Measurements from ENCODE around the gene GTF3C1.

Gene GTF3C1

DNA sequence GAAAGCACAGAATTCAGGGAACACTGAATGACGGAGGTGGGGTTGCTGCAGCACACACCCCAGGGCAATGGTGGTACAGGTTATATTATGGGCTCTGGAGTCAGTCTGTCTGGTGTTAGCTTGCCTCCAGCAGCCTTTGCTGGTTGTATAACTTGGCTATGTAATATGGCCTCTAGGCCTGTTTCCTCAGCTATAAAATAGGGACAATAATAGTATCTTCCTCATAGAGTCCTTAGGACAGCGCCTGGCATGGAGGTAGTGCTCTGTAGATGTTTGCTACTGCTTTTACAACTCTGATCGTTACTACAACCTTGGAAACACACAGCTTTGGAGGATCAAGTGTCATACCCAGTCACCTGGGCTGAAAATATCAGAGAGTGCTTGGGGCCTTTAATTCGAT, 31.5 kb downstream of the GTF3C1 start:
- ATAC-seq (ENCODE audit: low read depth) (no peak), DNase-seq (ENCODE audit: low spot score in 2 of 2) (no peak)
- Mint-ChIP-seq H3K4me1 (peaks cover 3% of the 10 kb centered on the region), H3K4me3 (no peak overlapping the region), H3K9me3 (no peaks in the 10 kb centered on the region), H3K36me3 (peaks cover 46% of the 10 kb centered on the region), H3K27me3 (no peaks in the 10 kb centered on the region), H3K27ac (no peak overlapping the region)

DNA sequence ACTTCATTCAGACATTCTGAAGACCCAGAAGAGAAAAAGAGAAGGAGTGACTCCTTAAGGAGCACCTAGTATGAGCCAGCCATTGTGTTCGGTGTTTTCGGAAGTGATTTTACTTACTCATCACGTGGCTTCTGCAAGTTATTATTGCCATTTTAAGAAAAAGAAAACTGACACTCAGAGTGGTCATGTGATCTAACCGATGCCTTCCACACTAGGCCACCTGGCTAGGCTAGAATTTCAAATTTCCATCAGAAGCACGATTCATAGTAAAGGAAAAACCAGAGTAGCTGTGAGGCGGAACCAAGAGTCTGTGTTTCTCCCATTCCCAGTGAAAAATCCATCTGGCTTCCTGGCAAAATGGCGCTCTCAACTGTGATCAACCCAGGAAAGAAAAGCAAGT, 32.0 kb downstream of the GTF3C1 start:
- Mint-ChIP-seq H3K36me3 (peaks cover 48% of the 10 kb centered on the region), H3K9me3 (no peaks in the 10 kb centered on the region), H3K4me1 (peaks cover 3% of the 10 kb centered on the region), H3K27ac (no peak overlapping the region), H3K4me3 (no peak overlapping the region), H3K27me3 (no peaks in the 10 kb centered on the region)
- ATAC-seq (ENCODE audit: low read depth) (no peak), DNase-seq (ENCODE audit: low spot score in 2 of 2) (no peak)

DNA sequence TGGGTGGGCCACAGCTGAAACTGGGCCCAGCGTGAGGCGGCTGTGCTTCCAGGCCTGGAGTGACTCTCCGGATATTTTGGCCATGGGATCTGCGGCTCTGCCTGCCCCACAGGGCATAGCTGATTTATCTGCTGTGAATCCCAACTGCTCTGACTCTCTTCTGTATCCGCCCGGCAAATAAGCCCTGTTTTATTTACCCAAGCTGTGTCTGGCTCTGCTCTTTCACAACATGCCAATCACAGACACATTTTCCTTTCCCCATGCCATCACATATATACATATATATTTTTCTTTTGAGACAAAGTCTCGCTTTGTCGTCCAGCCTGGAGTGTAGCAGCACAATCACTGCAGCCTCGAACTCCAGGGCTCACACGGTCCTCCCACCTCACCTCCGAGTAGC, 33.3 kb downstream of the GTF3C1 start:
- no peaks in the 10 kb centered on the region for H3K9me3 Mint-ChIP-seq
- ATAC-seq (ENCODE audit: low read depth) (no peak), DNase-seq (ENCODE audit: low spot score in 2 of 2) (no peak)
- H3K27me3 Mint-ChIP-seq: no peaks in the 10 kb centered on the region
- H3K36me3 Mint-ChIP-seq: peaks cover 52% of the 10 kb centered on the region
- H3K4me3 Mint-ChIP-seq: no peak overlapping the region
- peaks cover 3% of the 10 kb centered on the region for H3K4me1 Mint-ChIP-seq
- H3K27ac Mint-ChIP-seq: no peak overlapping the region

- Mint-ChIP-seq H3K4me3 (no peak overlapping the region), H3K4me1 (peaks cover 3% of the 10 kb centered on the region), H3K36me3 (peaks cover 51% of the 10 kb centered on the region), H3K27ac (no peak overlapping the region), H3K9me3 (no peaks in the 10 kb centered on the region), H3K27me3 (no peaks in the 10 kb centered on the region)
- no peak for DNase-seq (ENCODE audit: low spot score in 2 of 2)
- peak; percentile 35 for ATAC-seq (ENCODE audit: low read depth)
These were observed 33.8 kb downstream of the GTF3C1 start for GRCh38 chr16:27515874-27516353.

- Mint-ChIP-seq H3K36me3 (peaks cover 61% of the 10 kb centered on the region), H3K4me3 (no peak overlapping the region), H3K27me3 (no peaks in the 10 kb centered on the region), H3K27ac (no peak overlapping the region), H3K9me3 (no peaks in the 10 kb centered on the region), H3K4me1 (peaks cover 3% of the 10 kb centered on the region)
- no peak for DNase-seq (ENCODE audit: low spot score in 2 of 2)
- no peak for ATAC-seq (ENCODE audit: low read depth)
These were observed 34.9 kb downstream of the GTF3C1 start for GRCh38 chr16:27514806-27515205.

- Mint-ChIP-seq H3K4me3 (no peak overlapping the region), H3K36me3 (peaks cover 59% of the 10 kb centered on the region), H3K27me3 (no peaks in the 10 kb centered on the region), H3K27ac (no peak overlapping the region), H3K4me1 (no peaks in the 10 kb centered on the region), H3K9me3 (no peaks in the 10 kb centered on the region)
- ATAC-seq (ENCODE audit: low read depth): no peak
- no peak for DNase-seq (ENCODE audit: low spot score in 2 of 2)
These were observed 37.9 kb downstream of the GTF3C1 start for GRCh38 chr16:27511657-27512448.

- Mint-ChIP-seq H3K4me1 (no peaks in the 10 kb centered on the region), H3K36me3 (peaks cover 62% of the 10 kb centered on the region), H3K27me3 (no peaks in the 10 kb centered on the region), H3K9me3 (no peaks in the 10 kb centered on the region), H3K4me3 (no peak overlapping the region), H3K27ac (no peak overlapping the region)
- ATAC-seq (ENCODE audit: low read depth): no peak
- DNase-seq (ENCODE audit: low spot score in 2 of 2): no peak
These were observed 41.2 kb downstream of the GTF3C1 start for GRCh38 chr16:27508476-27508875.

GRCh38 chr16:27506771-27507170, 42.9 kb downstream of the GTF3C1 start:
- no peak for ATAC-seq (ENCODE audit: low read depth)
- no peak overlapping the region for H3K27ac Mint-ChIP-seq
- H3K36me3 Mint-ChIP-seq: peaks cover 61% of the 10 kb centered on the region

DNA sequence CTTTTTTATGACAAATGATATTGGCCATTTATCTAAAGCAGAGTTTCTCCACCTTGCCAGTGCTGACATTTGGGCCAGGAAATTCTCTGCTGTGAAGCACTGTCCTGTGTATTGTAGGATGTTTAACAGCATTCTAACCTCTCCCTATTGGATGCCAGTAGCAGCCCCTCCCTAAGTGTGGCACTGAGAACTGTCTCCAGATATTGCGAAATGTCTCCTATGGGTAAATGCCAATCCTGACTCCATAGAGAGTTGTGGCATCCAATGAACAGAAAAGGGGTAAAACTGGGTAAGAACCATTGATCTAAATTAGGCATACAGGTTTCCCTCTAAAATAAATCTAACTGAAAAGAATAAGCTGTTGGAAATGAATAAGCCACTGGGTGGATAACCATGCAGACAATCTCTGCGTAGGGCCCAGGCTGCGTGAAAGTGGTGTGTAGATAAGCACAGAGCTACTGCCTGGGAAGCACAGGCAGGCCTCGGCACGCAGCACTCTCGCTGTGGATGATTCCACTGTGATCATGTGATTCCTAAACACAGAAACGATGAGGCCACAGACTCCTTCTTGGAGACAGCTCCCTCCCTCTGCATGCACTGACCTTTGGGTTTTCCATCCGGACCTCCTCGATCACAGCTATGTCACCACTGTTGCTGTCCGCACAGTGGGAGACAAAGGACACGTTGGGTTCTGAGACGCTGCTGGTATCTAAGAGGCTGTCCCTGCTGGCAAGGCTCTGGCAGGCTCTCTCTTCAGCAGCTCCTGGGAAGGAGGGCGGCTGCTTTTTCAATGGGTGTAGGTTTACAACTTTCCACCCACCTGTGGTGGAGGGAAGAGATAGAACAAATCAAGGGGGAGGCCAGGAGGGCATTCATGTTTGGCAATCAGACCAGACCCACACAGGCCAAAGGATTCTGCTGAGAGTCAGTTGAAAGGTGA, 44.1 kb downstream of the GTF3C1 start:
- H3K27ac Mint-ChIP-seq: no peak overlapping the region
- H3K4me3 Mint-ChIP-seq: no peak overlapping the region

More at GRCh38 chr16:27506771-27507170, 42.9 kb downstream of the GTF3C1 start:
- no peaks in the 10 kb centered on the region for H3K4me1 Mint-ChIP-seq
- H3K4me3 Mint-ChIP-seq: no peak overlapping the region
- no peaks in the 10 kb centered on the region for H3K9me3 Mint-ChIP-seq
- H3K27me3 Mint-ChIP-seq: no peaks in the 10 kb centered on the region
- DNase-seq (ENCODE audit: low spot score in 2 of 2): no peak

GRCh38 chr16:27503662-27504061, 46.1 kb downstream of the GTF3C1 start:
- ATAC-seq (ENCODE audit: low read depth): no peak
- H3K27ac Mint-ChIP-seq: no peak overlapping the region
- H3K4me3 Mint-ChIP-seq: no peak overlapping the region
- no peaks in the 10 kb centered on the region for H3K4me1 Mint-ChIP-seq
- no peaks in the 10 kb centered on the region for H3K9me3 Mint-ChIP-seq
- H3K36me3 Mint-ChIP-seq: peaks cover 59% of the 10 kb centered on the region
- no peaks in the 10 kb centered on the region for H3K27me3 Mint-ChIP-seq
- no peak for DNase-seq (ENCODE audit: low spot score in 2 of 2)

More for the DNA sequence above, 44.1 kb downstream of the GTF3C1 start:
- DNase-seq (ENCODE audit: low spot score in 2 of 2): no peak
- no peaks in the 10 kb centered on the region for H3K4me1 Mint-ChIP-seq
- H3K27me3 Mint-ChIP-seq: no peaks in the 10 kb centered on the region
- no peaks in the 10 kb centered on the region for H3K9me3 Mint-ChIP-seq
- no peak for ATAC-seq (ENCODE audit: low read depth)
- H3K36me3 Mint-ChIP-seq: peaks cover 63% of the 10 kb centered on the region

GRCh38 chr16:27500801-27501200, 48.9 kb downstream of the GTF3C1 start:
- no peaks in the 10 kb centered on the region for H3K27me3 Mint-ChIP-seq
- no peak overlapping the region for H3K4me3 Mint-ChIP-seq
- no peaks in the 10 kb centered on the region for H3K9me3 Mint-ChIP-seq
- no peak overlapping the region for H3K27ac Mint-ChIP-seq
- DNase-seq (ENCODE audit: low spot score in 2 of 2) (no peak), ATAC-seq (ENCODE audit: low read depth) (no peak)
- H3K4me1 Mint-ChIP-seq: no peaks in the 10 kb centered on the region
- peaks cover 62% of the 10 kb centered on the region for H3K36me3 Mint-ChIP-seq

- Mint-ChIP-seq H3K9me3 (no peaks in the 10 kb centered on the region), H3K27ac (no peak overlapping the region), H3K4me3 (no peak overlapping the region), H3K27me3 (no peaks in the 10 kb centered on the region), H3K4me1 (no peaks in the 10 kb centered on the region), H3K36me3 (peaks cover 56% of the 10 kb centered on the region)
- ATAC-seq (ENCODE audit: low read depth) (no peak), DNase-seq (ENCODE audit: low spot score in 2 of 2) (no peak)
These were observed 50.1 kb downstream of the GTF3C1 start for GRCh38 chr16:27499659-27500055.

GRCh38 chr16:27498916-27499658, 50.6 kb downstream of the GTF3C1 start:
- no peaks in the 10 kb centered on the region for H3K9me3 Mint-ChIP-seq
- no peak overlapping the region for H3K4me3 Mint-ChIP-seq
- H3K27ac Mint-ChIP-seq: no peak overlapping the region
- H3K27me3 Mint-ChIP-seq: no peaks in the 10 kb centered on the region
- H3K36me3 Mint-ChIP-seq: peaks cover 58% of the 10 kb centered on the region
- DNase-seq (ENCODE audit: low spot score in 2 of 2) (no peak), ATAC-seq (ENCODE audit: low read depth) (no peak)
- no peaks in the 10 kb centered on the region for H3K4me1 Mint-ChIP-seq
